Fibroblast of lung (primary cell): ENCODE data around the gene IKZF3. TPM values are rescaled to one million over a fixed set of nuclear protein-coding genes. Genes with fewer than 3 reads are reported as not detected.

Source experiments
- DNase-seq, 2 donors: peaks; one replicate each; pipeline versions ENCODE4 v3.0.0 to v3.0.0-alpha.2; 2010; ENCODE audit warnings: low read depth in 2 of 2
- H2AFZ ChIP-seq: 2 replicates; pipeline ENCODE4 v1.5.1; 2012; ENCODE audit warnings: low read length, control low read depth, inconsistent platforms
- H3K27ac ChIP-seq: 2 replicates; pipeline ENCODE4 v1.5.1; 2011; ENCODE audit warnings: low read length, control low read depth; ENCODE audit not compliant: insufficient read depth
- H3K27me3 ChIP-seq: 2 replicates; pipeline ENCODE4 v1.5.1; 2011; ENCODE audit warnings: mild to moderate bottlenecking, low read length; ENCODE audit not compliant: control insufficient read depth, insufficient read depth
- H3K36me3 ChIP-seq: 2 replicates; pipeline ENCODE4 v1.5.1; 2011; ENCODE audit warnings: low read length; ENCODE audit not compliant: control insufficient read depth, insufficient read depth
- H3K4me1 ChIP-seq: 2 replicates; pipeline ENCODE4 v1.5.1; 2011; ENCODE audit warnings: low read length; ENCODE audit not compliant: control insufficient read depth, insufficient read depth; ENCODE audit errors: extremely low read depth
- H3K4me2 ChIP-seq: 2 replicates; pipeline ENCODE4 v1.5.1; 2011; ENCODE audit warnings: low read length, control low read depth; ENCODE audit not compliant: insufficient read depth; ENCODE audit errors: extremely low read depth
- H3K4me3 ChIP-seq, 4 experiments: fragments of 200-600 bp in 1 of 4; sonication (generic) in 1 of 4; replicated peaks in 1 of 4; 2 replicates each; pipeline ENCODE4 v1.5.1; 2011 to 2016; ENCODE audit warnings: low read length in 4 of 4, low read depth in 3 of 4, mild to moderate bottlenecking in 3 of 4, control low read depth in 2 of 4, inconsistent platforms in 1 of 4, mixed read lengths in 1 of 4; ENCODE audit not compliant: insufficient read depth in 1 of 4; ENCODE audit errors: control extremely low read depth in 1 of 4
- H3K79me2 ChIP-seq: 2 replicates; pipeline ENCODE4 v1.5.1; 2012; ENCODE audit warnings: mild to moderate bottlenecking, low read length, inconsistent platforms; ENCODE audit not compliant: control insufficient read depth, insufficient read depth
- H3K9ac ChIP-seq: 2 replicates; pipeline ENCODE4 v1.5.1; 2011; ENCODE audit warnings: mild to moderate bottlenecking, low read length, control low read depth; ENCODE audit not compliant: insufficient read depth
- H3K9me3 ChIP-seq: 2 replicates; pipeline ENCODE4 v1.5.1; 2012; ENCODE audit warnings: low read depth, low read length; ENCODE audit not compliant: control insufficient read depth, insufficient read depth
- H4K20me1 ChIP-seq: 2 replicates; pipeline ENCODE4 v1.5.1; 2011; ENCODE audit warnings: low read length; ENCODE audit not compliant: control insufficient read depth, insufficient read depth; ENCODE audit errors: extremely low read depth
- EZH2 ChIP-seq: IDR thresholded peaks from 2 replicates; pipeline ENCODE4 v1.5.1; 2012; ENCODE audit warnings: low read length, control low read depth, mild to moderate bottlenecking; ENCODE audit errors: missing control alignments
- polyA plus RNA-seq, 2 donors: library from polyadenylated mRNA; depleted of rRNA in 1 of 2; stranded (reverse) in 1 of 2; unstranded in 1 of 2; fragments of >200 nt; gene quantifications; 2 replicates each; pipeline ENCODE4 v1.2.1, GENCODE V29; 2011 to 2012; ENCODE audit warnings: missing spikeins in 1 of 2
- total RNA-seq: library from RNA; depleted of rRNA; stranded (reverse); fragments of >200 nt; gene quantifications from 2 replicates; pipeline ENCODE4 v1.2.1, GENCODE V29; 2014
- TF ChIP-seq, protein P1 (sequence below), 2 donors: IDR thresholded peaks in 1 of 2; conservative IDR thresholded peaks in 1 of 2; 1 replicate in 1 of 2; 2 replicates in 1 of 2; pipeline ENCODE4 v1.5.1; 2011 to 2012; ENCODE audit warnings: low read length in 2 of 2, control low read depth in 1 of 2, inconsistent platforms in 1 of 2, low read depth in 1 of 2, mild to moderate bottlenecking in 1 of 2

IKZF3 gene
- total and polyA plus RNA-seq, 2 donors (not counting 1 experiment from before 2014, with no cell fraction given): not detected

DNA sequence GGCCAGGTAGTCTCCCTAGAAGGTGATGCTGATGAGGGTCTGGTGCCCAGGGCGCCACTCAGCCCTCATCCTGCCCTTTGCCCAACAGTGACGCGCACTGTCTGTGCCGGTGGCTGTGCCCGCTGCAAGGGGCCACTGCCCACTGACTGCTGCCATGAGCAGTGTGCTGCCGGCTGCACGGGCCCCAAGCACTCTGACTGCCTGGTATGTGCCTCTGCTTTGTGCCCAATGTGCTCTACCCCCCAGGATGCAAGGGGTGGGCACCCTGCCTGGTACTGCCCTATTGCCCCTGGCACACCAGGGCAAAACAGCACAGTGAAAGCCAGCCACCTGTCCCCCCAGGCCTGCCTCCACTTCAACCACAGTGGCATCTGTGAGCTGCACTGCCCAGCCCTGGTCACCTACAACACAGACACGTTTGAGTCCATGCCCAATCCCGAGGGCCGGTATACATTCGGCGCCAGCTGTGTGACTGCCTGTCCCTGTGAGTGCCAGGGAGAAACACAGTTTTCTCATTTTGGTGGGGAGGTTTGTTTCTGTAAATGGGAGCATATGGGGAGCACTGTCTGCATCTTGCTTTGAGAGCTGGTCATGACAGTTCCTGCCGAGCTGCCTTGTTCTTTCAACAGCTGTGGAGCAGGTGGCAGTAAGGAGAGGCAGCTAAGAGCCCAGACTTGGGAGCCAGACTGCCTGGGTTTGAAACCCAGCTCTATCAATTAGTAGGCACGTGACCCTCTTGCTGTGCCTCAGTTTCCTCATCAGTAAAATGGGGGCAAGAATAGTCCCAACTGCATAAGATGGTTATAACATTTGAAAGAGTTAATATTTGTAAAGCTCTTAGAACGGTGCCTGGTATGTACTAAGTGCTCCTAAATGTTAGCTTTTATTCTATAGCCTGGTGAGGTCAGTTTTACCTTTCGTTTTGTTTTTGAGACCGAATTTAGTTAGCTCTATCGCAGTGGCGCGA is 153.8 kb downstream of the IKZF3 start:
- H3K9me3 ChIP-seq: no peaks in the 10 kb centered on the region
- H3K9ac ChIP-seq: no peak overlapping the region
- H3K4me1 ChIP-seq: no peaks in the 10 kb centered on the region
- DNase-seq: no peak
- no peak overlapping the region for H3K27ac ChIP-seq
- H3K4me2 ChIP-seq: no peak overlapping the region
- H2AFZ ChIP-seq: no peak overlapping the region
- no peaks in the 10 kb centered on the region for H3K79me2 ChIP-seq
- no peak for TF ChIP-seq EZH2
- TF ChIP-seq, protein P1, sequence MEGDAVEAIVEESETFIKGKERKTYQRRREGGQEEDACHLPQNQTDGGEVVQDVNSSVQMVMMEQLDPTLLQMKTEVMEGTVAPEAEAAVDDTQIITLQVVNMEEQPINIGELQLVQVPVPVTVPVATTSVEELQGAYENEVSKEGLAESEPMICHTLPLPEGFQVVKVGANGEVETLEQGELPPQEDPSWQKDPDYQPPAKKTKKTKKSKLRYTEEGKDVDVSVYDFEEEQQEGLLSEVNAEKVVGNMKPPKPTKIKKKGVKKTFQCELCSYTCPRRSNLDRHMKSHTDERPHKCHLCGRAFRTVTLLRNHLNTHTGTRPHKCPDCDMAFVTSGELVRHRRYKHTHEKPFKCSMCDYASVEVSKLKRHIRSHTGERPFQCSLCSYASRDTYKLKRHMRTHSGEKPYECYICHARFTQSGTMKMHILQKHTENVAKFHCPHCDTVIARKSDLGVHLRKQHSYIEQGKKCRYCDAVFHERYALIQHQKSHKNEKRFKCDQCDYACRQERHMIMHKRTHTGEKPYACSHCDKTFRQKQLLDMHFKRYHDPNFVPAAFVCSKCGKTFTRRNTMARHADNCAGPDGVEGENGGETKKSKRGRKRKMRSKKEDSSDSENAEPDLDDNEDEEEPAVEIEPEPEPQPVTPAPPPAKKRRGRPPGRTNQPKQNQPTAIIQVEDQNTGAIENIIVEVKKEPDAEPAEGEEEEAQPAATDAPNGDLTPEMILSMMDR (conservative IDR thresholded peaks at IDR 0.05 in 1 of 2, IDR thresholded peaks at IDR 0.05 in 1 of 2; ENCODE audit: low read depth in 1 of 2, low read length in 2 of 2): no peak
- no peak overlapping the region for H3K4me3 ChIP-seq
- no peaks in the 10 kb centered on the region for H4K20me1 ChIP-seq
- H3K27me3 ChIP-seq: no peaks in the 10 kb centered on the region
- peaks cover 18% of the 10 kb centered on the region for H3K36me3 ChIP-seq

DNA sequence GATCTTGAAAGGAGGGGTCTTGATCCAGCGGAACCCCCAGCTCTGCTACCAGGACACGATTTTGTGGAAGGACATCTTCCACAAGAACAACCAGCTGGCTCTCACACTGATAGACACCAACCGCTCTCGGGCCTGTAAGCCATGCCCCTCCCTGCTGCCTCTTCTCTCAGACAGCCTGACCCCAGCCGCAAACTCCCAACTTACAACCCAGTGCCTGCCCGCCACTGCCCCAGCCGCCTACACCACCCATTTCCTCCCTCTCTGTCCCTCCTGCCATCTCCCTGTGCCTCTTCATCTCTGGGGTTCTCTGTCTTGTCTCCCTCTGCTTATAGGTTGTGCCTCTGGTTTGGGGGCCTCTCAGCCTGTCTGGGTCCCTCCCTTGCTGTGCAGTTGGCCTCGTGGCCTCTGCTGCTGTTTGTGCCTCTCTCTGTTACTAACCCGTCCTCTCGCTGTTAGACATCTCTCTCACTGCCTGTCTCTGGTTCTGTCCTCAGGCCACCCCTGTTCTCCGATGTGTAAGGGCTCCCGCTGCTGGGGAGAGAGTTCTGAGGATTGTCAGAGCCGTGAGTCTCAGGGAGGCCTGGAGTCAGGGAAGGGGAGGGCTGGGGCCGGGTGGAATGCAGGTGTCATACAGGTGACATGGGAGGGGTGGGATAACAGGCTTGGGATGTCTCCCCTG is 154.7 kb downstream of the IKZF3 start:
- H3K9ac ChIP-seq: no peak overlapping the region
- no peaks in the 10 kb centered on the region for H3K9me3 ChIP-seq
- peaks cover 3% of the 10 kb centered on the region for H3K79me2 ChIP-seq
- peaks cover 2% of the 10 kb centered on the region for H3K4me1 ChIP-seq
- H3K4me2 ChIP-seq: no peak overlapping the region
- H3K27me3 ChIP-seq: no peaks in the 10 kb centered on the region
- peaks cover 18% of the 10 kb centered on the region for H3K36me3 ChIP-seq
- TF ChIP-seq, protein P1 (conservative IDR thresholded peaks at IDR 0.05 in 1 of 2, IDR thresholded peaks at IDR 0.05 in 1 of 2; ENCODE audit: low read depth in 1 of 2, low read length in 2 of 2): no peak
- no peak for TF ChIP-seq EZH2
- DNase-seq: no peak
- H3K27ac ChIP-seq: no peak overlapping the region
- H3K4me3 ChIP-seq: no peak overlapping the region
- no peak overlapping the region for H2AFZ ChIP-seq
- no peaks in the 10 kb centered on the region for H4K20me1 ChIP-seq

Other genes with a start within 250 kb of the IKZF3 start
- gene PPP1R1B, start 237.4 kb downstream of the IKZF3 start, total RNA-seq: under 0.01 and 0.26 TPM in 2 replicates
- gene PPP1R1B, start 237.4 kb downstream of the IKZF3 start, polyA plus RNA-seq: 0.05 TPM in 1 of 2 replicates, not detected in the other
- gene STARD3, start 227.2 kb downstream of the IKZF3 start, total RNA-seq: 28.0 and 31.7 TPM in 2 replicates
- 30.4 and 43.1 TPM in 2 replicates for gene STARD3, start 227.2 kb downstream of the IKZF3 start, polyA plus RNA-seq
- gene TCAP, start 199.0 kb downstream of the IKZF3 start, total RNA-seq: 0.17 and 0.26 TPM in 2 replicates
- gene TCAP, start 199.0 kb downstream of the IKZF3 start, polyA plus RNA-seq: 0.05 TPM in 1 of 2 replicates, not detected in the other
- gene PNMT, start 195.9 kb downstream of the IKZF3 start, total RNA-seq: not detected in 2 replicates
- gene PNMT, start 195.9 kb downstream of the IKZF3 start, polyA plus RNA-seq: not detected in 2 replicates
- gene PGAP3, start 176.3 kb downstream of the IKZF3 start, total RNA-seq: 8.8 and 10.8 TPM in 2 replicates
- gene PGAP3, start 176.3 kb downstream of the IKZF3 start, polyA plus RNA-seq: 5.9 and 7.9 TPM in 2 replicates
- gene ERBB2, start 164.2 kb downstream of the IKZF3 start, total RNA-seq: 24.7 and 33.9 TPM in 2 replicates
- gene ERBB2, start 164.2 kb downstream of the IKZF3 start, polyA plus RNA-seq: 24.7 and 25.0 TPM in 2 replicates
- 18.2 and 25.6 TPM in 2 replicates for gene MIEN1, start 133.8 kb downstream of the IKZF3 start, total RNA-seq
- gene MIEN1, start 133.8 kb downstream of the IKZF3 start, polyA plus RNA-seq: 58.0 and 66.2 TPM in 2 replicates
- under 0.01 and 0.77 TPM in 2 replicates for gene GRB7, start 126.4 kb downstream of the IKZF3 start, total RNA-seq
- gene GRB7, start 126.4 kb downstream of the IKZF3 start, polyA plus RNA-seq: 0.07 TPM in 2 replicates
- not detected in 2 replicates for gene ZPBP2, start 3.9 kb upstream of the IKZF3 start, total RNA-seq
- gene ZPBP2, start 3.9 kb upstream of the IKZF3 start, polyA plus RNA-seq: not detected in 2 replicates
- 4.4 and 5.6 TPM in 2 replicates for gene GSDMB, start 54.3 kb upstream of the IKZF3 start, total RNA-seq
- gene GSDMB, start 54.3 kb upstream of the IKZF3 start, polyA plus RNA-seq: 1.1 and 2.3 TPM in 2 replicates
- gene ORMDL3, start 63.3 kb upstream of the IKZF3 start, total RNA-seq: 48.1 and 51.9 TPM in 2 replicates
- gene ORMDL3, start 63.3 kb upstream of the IKZF3 start, polyA plus RNA-seq: 22.3 and 30.1 TPM in 2 replicates
- gene LRRC3C, start 63.4 kb upstream of the IKZF3 start, total RNA-seq: not detected in 2 replicates
- gene LRRC3C, start 63.4 kb upstream of the IKZF3 start, polyA plus RNA-seq: not detected in 2 replicates
- gene GSDMA, start 98.7 kb upstream of the IKZF3 start, total RNA-seq: not detected in 2 replicates
- gene GSDMA, start 98.7 kb upstream of the IKZF3 start, polyA plus RNA-seq: not detected in 2 replicates
- gene PSMD3, start 116.5 kb upstream of the IKZF3 start, total RNA-seq: 55.2 and 55.5 TPM in 2 replicates
- 66.9 and 107 TPM in 2 replicates for gene PSMD3, start 116.5 kb upstream of the IKZF3 start, polyA plus RNA-seq
- not detected in 2 replicates for gene CSF3, start 151.1 kb upstream of the IKZF3 start, total RNA-seq
- 0.12 TPM in 1 of 2 replicates, not detected in the other for gene CSF3, start 151.1 kb upstream of the IKZF3 start, polyA plus RNA-seq
- gene MED24, start 190.1 kb upstream of the IKZF3 start, total RNA-seq: 25.1 and 31.1 TPM in 2 replicates
- 42.7 and 66.7 TPM in 2 replicates for gene MED24, start 190.1 kb upstream of the IKZF3 start, polyA plus RNA-seq
- gene THRA, start 198.7 kb upstream of the IKZF3 start, total RNA-seq: 49.8 and 52.8 TPM in 2 replicates
- gene THRA, start 198.7 kb upstream of the IKZF3 start, polyA plus RNA-seq: 27.2 and 30.8 TPM in 2 replicates
- gene NR1D1, start 236.3 kb upstream of the IKZF3 start, total RNA-seq: 1.8 and 5.3 TPM in 2 replicates
- gene NR1D1, start 236.3 kb upstream of the IKZF3 start, polyA plus RNA-seq: 3.3 and 4.0 TPM in 2 replicates